HepG2 (cell line): ENCODE data around the gene S1PR2. TPM values are rescaled to one million over a fixed set of nuclear protein-coding genes. Genes with fewer than 3 reads are reported as not detected.

Experiments
- CREB1 ChIP-seq, 2 experiments: fragments of 450-650 bp in 1 of 2; IDR thresholded peaks; 2 replicates each; pipeline ENCODE4 v1.6.1; 2016 to 2017; ENCODE audit warnings: control low read depth in 1 of 2, mild to moderate bottlenecking in 1 of 2, missing compliant biosample characterization in 1 of 2, missing genetic modification characterization in 1 of 2
- DR1 ChIP-seq: sonication (generic); formaldehyde crosslinking; IDR thresholded peaks from 2 replicates; pipeline ENCODE4 v1.8.0; 2021; ENCODE audit warnings: mild to moderate bottlenecking, missing genetic modification reagents, inconsistent platforms
- ELK4 ChIP-seq: sonication (generic); formaldehyde crosslinking; IDR thresholded peaks from 2 replicates; pipeline ENCODE4 v1.9.0; 2021; ENCODE audit warnings: missing genetic modification reagents, borderline replicate concordance
- FOXM1 ChIP-seq: sonication (generic); formaldehyde crosslinking; IDR thresholded peaks from 2 replicates; pipeline ENCODE4 v1.5.0; 2020; ENCODE audit warnings: missing genetic modification reagents
- HDAC1 ChIP-seq: sonication (generic); formaldehyde crosslinking; IDR thresholded peaks from 2 replicates; pipeline ENCODE4 v1.5.1; 2020; ENCODE audit warnings: mild to moderate bottlenecking, missing genetic modification reagents
- IRX3 ChIP-seq: sonication (generic); formaldehyde crosslinking; IDR thresholded peaks from 2 replicates; pipeline ENCODE4 v1.8.1; 2023; ENCODE audit warnings: mild to moderate bottlenecking, low read depth, missing genetic modification reagents, borderline replicate concordance
- PCBP2 ChIP-seq: fragments of 200-400 bp; formaldehyde crosslinking; optimal IDR thresholded peaks from 2 replicates; pipeline ENCODE3; 2018; ENCODE audit warnings: low read length, low read depth; ENCODE audit not compliant: poor library complexity, severe bottlenecking
- RBAK ChIP-seq: sonication (generic); formaldehyde crosslinking; IDR thresholded peaks from 2 replicates; pipeline ENCODE4 v1.5.1; 2020; ENCODE audit warnings: mild to moderate bottlenecking, missing genetic modification reagents
- RCOR2 ChIP-seq: IDR thresholded peaks from 2 replicates; pipeline ENCODE4 v1.6.1; 2016; ENCODE audit warnings: missing biosample characterization, missing genetic modification reagents
- RFX3 ChIP-seq: IDR thresholded peaks from 2 replicates; pipeline ENCODE4 v1.6.1; 2016; ENCODE audit warnings: missing biosample characterization, missing genetic modification reagents
- RNF2 ChIP-seq: fragments of 450-650 bp; conservative IDR thresholded peaks from 2 replicates; pipeline ENCODE4 v1.6.1; 2016; ENCODE audit warnings: low read depth
- SOX5 ChIP-seq: IDR thresholded peaks from 2 replicates; pipeline ENCODE4 v1.6.1; 2016; ENCODE audit warnings: borderline replicate concordance
- TARDBP ChIP-seq: sonication (generic); formaldehyde crosslinking; IDR thresholded peaks from 2 replicates; pipeline ENCODE4 v1.8.0; 2022; ENCODE audit warnings: mild to moderate bottlenecking, missing genetic modification reagents
- XBP1 ChIP-seq: sonication (generic); formaldehyde crosslinking; IDR thresholded peaks from 2 replicates; pipeline ENCODE4 v1.5.0; 2020; ENCODE audit warnings: missing genetic modification reagents
- ZC3H4 ChIP-seq: sonication (generic); formaldehyde crosslinking; IDR thresholded peaks from 2 replicates; pipeline ENCODE4 v1.4.0; 2020; ENCODE audit warnings: missing genetic modification reagents, borderline replicate concordance
- ZNF142 ChIP-seq: sonication (generic); formaldehyde crosslinking; IDR thresholded peaks from 2 replicates; pipeline ENCODE4 v1.4.0; 2020; ENCODE audit warnings: missing genetic modification reagents
- ZNF143 ChIP-seq: sonication (generic); formaldehyde crosslinking; IDR thresholded peaks from 2 replicates; pipeline ENCODE4 v1.4.0; 2020; ENCODE audit warnings: missing genetic modification reagents
- ZNF232 ChIP-seq: sonication (generic); formaldehyde crosslinking; IDR thresholded peaks from 2 replicates; pipeline ENCODE4 v1.4.0; 2020; ENCODE audit warnings: missing genetic modification reagents, borderline replicate concordance
- ZNF264 ChIP-seq: sonication (generic); formaldehyde crosslinking; IDR thresholded peaks from 2 replicates; pipeline ENCODE4 v1.4.0; 2020; ENCODE audit warnings: missing genetic modification reagents
- ZNF431 ChIP-seq: sonication (generic); formaldehyde crosslinking; IDR thresholded peaks from 2 replicates; pipeline ENCODE4 v1.9.0; 2022; ENCODE audit warnings: missing genetic modification reagents, low read depth, mild to moderate bottlenecking, borderline replicate concordance
- ZNF546 ChIP-seq: sonication (generic); formaldehyde crosslinking; conservative IDR thresholded peaks from 2 replicates; pipeline ENCODE4 v1.8.1; 2023; ENCODE audit warnings: mild to moderate bottlenecking, missing genetic modification reagents
- ZNF724P ChIP-seq: sonication (generic); formaldehyde crosslinking; IDR thresholded peaks from 2 replicates; pipeline ENCODE4 v1.8.0; 2022; ENCODE audit warnings: missing genetic modification reagents, borderline replicate concordance
- polyA plus RNA-seq, 8 experiments: library from polyadenylated mRNA; depleted of rRNA in 3 of 8; stranded (reverse) in 7 of 8; unstranded in 1 of 8; fragments of >200 nt; fragmentation: Illumina TruSeq in 4 of 8; extraction: Trizol in 4 of 8; gene quantifications; 2 replicates each; pipeline versions ENCODE4 v1.2.1 to v1.2.3, GENCODE V29; 2011 to 2016; ENCODE audit warnings: low read depth in 4 of 8, missing spikeins in 1 of 8, mixed read lengths in 1 of 8; ENCODE audit not compliant: insufficient read depth in 1 of 8
- total RNA-seq, 5 experiments: library from RNA; depleted of rRNA; stranded (reverse); fragments of >200 nt; fragmentation: Illumina TruSeq; extraction: Trizol; gene quantifications; 2 replicates each; pipeline ENCODE4 v1.2.3, GENCODE V29; 2016; ENCODE audit warnings: low read depth in 1 of 5

Gene S1PR2
- total and polyA plus RNA-seq, 2 of the 13 experiments (the other 11 are each of a cell fraction or from before 2014, with no cell fraction given): 0.91 to 1.3 TPM

- TF ChIP-seq ZNF142 (CRISPR knock-in tag): peak; percentile 71
- peak; percentile 88 for TF ChIP-seq TARDBP (CRISPR knock-in tag)
- no peak for TF ChIP-seq ZNF264 (CRISPR knock-in tag)
- no peak for TF ChIP-seq ELK4 (CRISPR knock-in tag)
- TF ChIP-seq ZNF546 (CRISPR knock-in tag): 0 out of 2 replicates have a peak, but pooled peaks have one; percentile 56
- peak; percentile 72; the same call in 1 of the 2 replicates for TF ChIP-seq SOX5 (CRISPR knock-in tag)
- no peak for TF ChIP-seq RFX3
- TF ChIP-seq RNF2: peak; percentile 80; the same call in 1 of the 2 replicates
- peak; percentile 91 for TF ChIP-seq HDAC1 (CRISPR knock-in tag)
- no peak for TF ChIP-seq PCBP2
- 0 out of 2 replicates have a peak, but pooled peaks have one; percentile 62 for TF ChIP-seq ZNF431 (CRISPR knock-in tag)
- TF ChIP-seq ZC3H4: no peak
- no peak for TF ChIP-seq FOXM1 (CRISPR knock-in tag)
- peak; percentile 92 for TF ChIP-seq DR1 (CRISPR knock-in tag)
- peak; percentile 81; the same call in 1 of the 2 replicates for TF ChIP-seq ZNF232 (CRISPR knock-in tag)
- TF ChIP-seq RBAK (CRISPR knock-in tag): no peak
- TF ChIP-seq CREB1 (IDR thresholded peaks at IDR 0.05): peak; percentile 21; the same call in 1 of the 2 replicates
- TF ChIP-seq CREB1 (CRISPR knock-in tag; IDR thresholded peaks at IDR 0.05): peak; percentile 73
- no peak for TF ChIP-seq XBP1 (CRISPR knock-in tag)
- TF ChIP-seq ZNF724P: no peak
- TF ChIP-seq ZNF143 (CRISPR knock-in tag): peak; percentile 40; the same call in 1 of the 2 replicates
- TF ChIP-seq RCOR2 (CRISPR knock-in tag): no peak
- peak; percentile 77; the same call in 1 of the 2 replicates for TF ChIP-seq IRX3
Measured at GRCh38 chr19:10270616-10271394, 39.7 kb upstream of the S1PR2 start, which contains the start of gene ICAM1 (continued).
